Neutrophil (primary cell): ENCODE results near the gene TOGARAM1.

Experiments used
- H3K27ac ChIP-seq: fragments of 200-600 bp; sonication (generic); 2 replicates; pipeline ENCODE4 v1.5.1; 2016; ENCODE audit warnings: mild to moderate bottlenecking, moderate library complexity
- H3K27me3 ChIP-seq: fragments of 200-600 bp; sonication (generic); 2 replicates; pipeline ENCODE4 v1.6.0; 2016; ENCODE audit warnings: mild to moderate bottlenecking
- H3K36me3 ChIP-seq: fragments of 200-600 bp; sonication (generic); 2 replicates; pipeline ENCODE4 v1.5.1; 2017
- H3K4me1 ChIP-seq, 2 experiments: fragments of 200-600 bp in 1 of 2; sonication (generic) in 1 of 2; 1 replicate in 1 of 2; 2 replicates in 1 of 2; pipeline versions ENCODE4 v1.5.1 to v1.6.1; 2013 to 2016; ENCODE audit warnings: low read depth in 1 of 2, low read length in 1 of 2, mild to moderate bottlenecking in 1 of 2, moderate library complexity in 1 of 2; ENCODE audit not compliant: control insufficient read depth in 1 of 2, insufficient read depth in 1 of 2
- H3K4me3 ChIP-seq, 2 experiments: fragments of 200-600 bp in 1 of 2; sonication (generic) in 1 of 2; 1 replicate in 1 of 2; 2 replicates in 1 of 2; pipeline ENCODE4 v1.5.1; 2013 to 2016; ENCODE audit warnings: low read depth in 1 of 2, low read length in 1 of 2, mild to moderate bottlenecking in 1 of 2, moderate library complexity in 1 of 2
- H3K9me3 ChIP-seq: fragments of 200-600 bp; sonication (generic); 2 replicates; pipeline ENCODE4 v1.5.1; 2016
- TF ChIP-seq, protein P1 (sequence below): fragments of 200-600 bp; sonication (generic); IDR thresholded peaks from 2 replicates; pipeline ENCODE4 v1.5.1; 2016; ENCODE audit warnings: antibody characterized with exemption

TOGARAM1 gene

GRCh38 chr14:45066667-45067066 is 104.7 kb downstream of the TOGARAM1 start:
- Histone ChIP-seq H3K4me3 (no peak overlapping the region), H3K27me3 (no peaks in the 10 kb centered on the region), H3K9me3 (no peaks in the 10 kb centered on the region), H3K27ac (no peak overlapping the region), H3K4me1 (no peaks in the 10 kb centered on the region), H3K36me3 (no peaks in the 10 kb centered on the region)
- TF ChIP-seq, protein P1, sequence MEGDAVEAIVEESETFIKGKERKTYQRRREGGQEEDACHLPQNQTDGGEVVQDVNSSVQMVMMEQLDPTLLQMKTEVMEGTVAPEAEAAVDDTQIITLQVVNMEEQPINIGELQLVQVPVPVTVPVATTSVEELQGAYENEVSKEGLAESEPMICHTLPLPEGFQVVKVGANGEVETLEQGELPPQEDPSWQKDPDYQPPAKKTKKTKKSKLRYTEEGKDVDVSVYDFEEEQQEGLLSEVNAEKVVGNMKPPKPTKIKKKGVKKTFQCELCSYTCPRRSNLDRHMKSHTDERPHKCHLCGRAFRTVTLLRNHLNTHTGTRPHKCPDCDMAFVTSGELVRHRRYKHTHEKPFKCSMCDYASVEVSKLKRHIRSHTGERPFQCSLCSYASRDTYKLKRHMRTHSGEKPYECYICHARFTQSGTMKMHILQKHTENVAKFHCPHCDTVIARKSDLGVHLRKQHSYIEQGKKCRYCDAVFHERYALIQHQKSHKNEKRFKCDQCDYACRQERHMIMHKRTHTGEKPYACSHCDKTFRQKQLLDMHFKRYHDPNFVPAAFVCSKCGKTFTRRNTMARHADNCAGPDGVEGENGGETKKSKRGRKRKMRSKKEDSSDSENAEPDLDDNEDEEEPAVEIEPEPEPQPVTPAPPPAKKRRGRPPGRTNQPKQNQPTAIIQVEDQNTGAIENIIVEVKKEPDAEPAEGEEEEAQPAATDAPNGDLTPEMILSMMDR = no peak

DNA sequence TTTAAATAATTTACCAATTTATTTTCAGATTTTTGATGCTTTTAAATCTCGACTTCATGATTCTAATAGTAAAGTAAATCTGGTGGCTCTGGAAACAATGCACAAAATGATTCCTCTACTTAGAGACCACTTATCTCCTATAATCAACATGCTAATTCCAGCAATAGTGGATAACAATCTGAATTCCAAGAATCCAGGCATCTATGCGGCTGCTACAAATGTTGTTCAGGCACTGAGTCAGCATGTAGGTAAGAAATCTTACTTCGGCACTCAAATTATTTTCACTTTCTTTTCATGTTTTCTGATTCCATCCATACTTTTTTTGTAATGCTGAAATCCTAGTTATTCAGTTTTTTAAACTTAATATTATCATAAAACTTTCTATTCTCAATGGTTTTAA is 106.4 kb downstream of the TOGARAM1 start:
- Histone ChIP-seq H3K9me3 (no peaks in the 10 kb centered on the region), H3K27ac (no peak overlapping the region), H3K4me1 (no peaks in the 10 kb centered on the region), H3K36me3 (no peaks in the 10 kb centered on the region), H3K4me3 (no peak overlapping the region), H3K27me3 (no peaks in the 10 kb centered on the region)
- TF ChIP-seq, protein P1 = no peak

DNA sequence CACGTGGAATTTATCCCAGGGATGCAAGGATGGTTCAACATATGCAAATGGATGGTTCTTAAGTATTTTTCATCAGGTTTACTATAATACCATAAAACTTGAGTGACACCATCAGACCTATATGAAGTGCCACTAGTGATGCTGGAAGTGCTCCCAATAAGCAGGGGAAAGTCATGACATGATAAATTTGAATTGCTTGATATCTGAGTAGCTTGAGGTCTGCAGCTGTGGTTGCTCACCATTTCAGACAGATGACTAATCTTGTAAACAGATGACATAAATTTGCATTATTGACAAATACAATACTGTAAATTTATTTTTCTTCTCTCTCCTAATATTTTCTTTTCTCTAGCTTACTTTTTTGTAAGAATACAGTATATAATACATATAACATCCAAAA is 108.2 kb downstream of the TOGARAM1 start:
- H3K27me3 ChIP-seq = no peaks in the 10 kb centered on the region
- H3K27ac ChIP-seq = no peak overlapping the region
- TF ChIP-seq, protein P1 = no peak
- no peaks in the 10 kb centered on the region for H3K4me1 ChIP-seq
- no peak overlapping the region for H3K4me3 ChIP-seq
- no peaks in the 10 kb centered on the region for H3K36me3 ChIP-seq
- H3K9me3 ChIP-seq = no peaks in the 10 kb centered on the region

DNA sequence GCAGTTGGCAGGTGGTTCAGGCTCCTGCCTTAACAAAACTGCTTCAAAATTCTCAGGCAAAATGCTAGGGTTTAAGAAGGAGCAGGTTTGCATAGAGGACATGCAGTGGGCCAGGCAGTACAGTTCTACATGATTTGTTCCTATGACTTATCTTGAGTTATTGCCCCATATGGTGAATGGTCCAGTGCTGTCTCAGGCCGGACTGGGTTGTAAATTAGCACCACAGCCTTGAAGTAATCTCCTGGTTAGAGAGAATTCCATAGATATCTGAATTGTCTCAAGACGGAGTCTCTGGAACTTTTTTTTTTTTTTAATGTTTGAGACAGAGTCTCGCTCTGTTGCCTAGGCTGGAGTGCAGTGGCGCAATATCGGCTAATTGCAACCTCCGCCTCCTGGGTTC is 110.1 kb downstream of the TOGARAM1 start:
- Histone ChIP-seq H3K27ac (no peak overlapping the region), H3K27me3 (no peaks in the 10 kb centered on the region), H3K4me1 (no peaks in the 10 kb centered on the region), H3K9me3 (no peaks in the 10 kb centered on the region), H3K4me3 (no peak overlapping the region), H3K36me3 (no peaks in the 10 kb centered on the region)
- TF ChIP-seq, protein P1 = no peak

- no peaks in the 10 kb centered on the region for H3K27me3 ChIP-seq
- no peak overlapping the region for H3K27ac ChIP-seq
- TF ChIP-seq, protein P1 = no peak
- H3K4me1 ChIP-seq = no peaks in the 10 kb centered on the region
- H3K4me3 ChIP-seq = no peak overlapping the region
- no peaks in the 10 kb centered on the region for H3K36me3 ChIP-seq
- H3K9me3 ChIP-seq = no peaks in the 10 kb centered on the region
These were observed 111.4 kb downstream of the TOGARAM1 start for GRCh38 chr14:45073231-45073879.
